GM15510 (cell line): ENCODE data around the gene C16orf54.

Source experiments
- POLR2A ChIP-seq: IDR thresholded peaks from 3 replicates; pipeline ENCODE4 v1.6.1; 2011; ENCODE audit warnings: borderline replicate concordance; ENCODE audit not compliant: insufficient read length; ENCODE audit errors: extremely low read depth

Gene C16orf54

GRCh38 chr16:29745853-29746345, at the start of gene C16orf54:
TSS of gene C16orf54 (minus strand) at chr16:29745990. CDS start at chr16:29744951, 1,039 bp downstream.
- peak; percentile 46 for TF ChIP-seq POLR2A

- TF ChIP-seq POLR2A = no peak
These were observed 48.5 kb upstream of the C16orf54 start for GRCh38 chr16:29794231-29794710.

GRCh38 chr16:29791845-29792807, 46.3 kb upstream of the C16orf54 start:
- no peak for TF ChIP-seq POLR2A

- TF ChIP-seq POLR2A = no peak
These were observed 45.4 kb upstream of the C16orf54 start for GRCh38 chr16:29790949-29791844.

- TF ChIP-seq POLR2A = peak; percentile 83
These were observed 44.6 kb upstream of the C16orf54 start, which contains the start of gene KIF22 for GRCh38 chr16:29790183-29790948. TSS of gene KIF22 (plus strand) at chr16:29790751. CDS start at chr16:29790760, 9 bp downstream.

- no peak for TF ChIP-seq POLR2A
These were observed 44.0 kb upstream of the C16orf54 start for GRCh38 chr16:29789775-29790182.

GRCh38 chr16:29784901-29785500, 39.2 kb upstream of the C16orf54 start:
- TF ChIP-seq POLR2A = no peak

GRCh38 chr16:29784157-29784556, 38.4 kb upstream of the C16orf54 start:
- TF ChIP-seq POLR2A = no peak

- no peak for TF ChIP-seq POLR2A
These were observed 33.7 kb upstream of the C16orf54 start for GRCh38 chr16:29779474-29779873.

GRCh38 chr16:29777576-29778350, 32.0 kb upstream of the C16orf54 start, which contains the start of gene ZG16:
TSS of gene ZG16 (plus strand) at chr16:29778256. CDS start at chr16:29779267, 1,011 bp downstream.
- no peak for TF ChIP-seq POLR2A

GRCh38 chr16:29775742-29776408, 30.1 kb upstream of the C16orf54 start:
- TF ChIP-seq POLR2A = no peak

- TF ChIP-seq POLR2A = no peak
These were observed 28.9 kb upstream of the C16orf54 start for GRCh38 chr16:29774730-29775129.
